WTC11 (cell line): ENCODE results near the gene LYPD6B.

Source experiments
- CTCF ChIP-seq: fragments of 200-600 bp; IDR thresholded peaks from 2 replicates; pipeline ENCODE4 v1.8.0; 2022; ENCODE audit warnings: antibody characterized with exemption
- SMAD4 ChIP-seq: sonication (generic); formaldehyde crosslinking; IDR thresholded peaks from 2 replicates; pipeline ENCODE4 v1.8.0; 2022; ENCODE audit warnings: mild to moderate bottlenecking, missing genetic modification reagents

DNA sequence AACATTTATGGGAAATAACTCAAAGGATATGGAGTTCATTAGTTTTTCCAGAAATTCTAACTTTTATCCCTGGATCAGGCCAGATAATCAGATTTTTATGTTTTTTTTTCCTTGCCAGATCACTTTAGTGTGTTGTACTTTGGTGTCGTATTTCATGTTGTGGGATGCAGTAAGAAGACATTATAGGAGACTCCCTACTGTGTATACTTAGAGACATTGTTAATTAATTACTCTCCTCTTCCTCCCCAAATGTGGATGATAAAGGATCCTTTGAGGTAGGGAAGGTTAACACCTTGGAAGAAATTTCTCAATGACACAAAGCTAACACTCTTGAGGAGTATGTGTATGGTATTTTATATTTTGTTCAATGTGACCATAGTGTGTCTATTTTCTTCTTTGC lies 120.5 kb downstream of the LYPD6B start:
- TF ChIP-seq CTCF (no peak), SMAD4 (CRISPR knock-in tag) (no peak)
